ENCODE measurements around the gene COQ2. TPM values are rescaled to one million over a fixed set of nuclear protein-coding genes. Genes with fewer than 3 reads are reported as not detected.
A peak's percentile ranks its signal among the peaks of the same experiment; 100 is the strongest.

Gene COQ2
- total and polyA plus RNA-seq, 2 of the 13 experiments (the other 11 are each of a cell fraction or from before 2014, with no cell fraction given), result 10.1 to 17.3 TPM

- no peak for TF ChIP-seq ZNF333 (CRISPR knock-in tag; IDR thresholded peaks at IDR 0.05; ENCODE audit: borderline replicate concordance)
- no peak for TF ChIP-seq PTBP1 (IDR thresholded peaks at IDR 0.05; ENCODE audit: low read depth, low read length, poor library complexity, severe bottlenecking)
- no peak for TF ChIP-seq MXD4 (CRISPR knock-in tag; IDR thresholded peaks at IDR 0.05)
- TF ChIP-seq PITX1 (CRISPR knock-in tag; IDR thresholded peaks at IDR 0.05), result no peak
- no peak for TF ChIP-seq TOE1 (CRISPR knock-in tag; IDR thresholded peaks at IDR 0.05)
- TF ChIP-seq ZNF510 (CRISPR knock-in tag; IDR thresholded peaks at IDR 0.05; ENCODE audit: low read depth), result no peak
Measured at GRCh38 chr4:83263106-83263505, 21.5 kb downstream of the COQ2 start (continued).

GRCh38 chr4:83262682-83263081 is 21.9 kb downstream of the COQ2 start:
- intact Hi-C loops (cut with micrococcal nuclease; ENCODE audit: unreplicated experiment), result loop anchor here (5.0 kb wide), 1 partner anchor 205 kb away; no protein-coding TSS in a partner anchor
- BruUV-seq (replicated peaks), result no TSS peak
- Histone ChIP-seq H2AFZ (ENCODE audit: low read length) (no peak overlapping the region), H3K4me1 (ENCODE audit: insufficient read depth, low read length) (0 out of 2 replicates have a peak, but pooled peaks cover 4% of the 10 kb centered on the region), H3K27ac (ENCODE audit: extremely low read length, insufficient read depth, low read length) (no peak overlapping the region), H3K9me3 (ENCODE audit: low read length) (no peaks in the 10 kb centered on the region), H3K4me2 (ENCODE audit: low read depth, low read length) (no peak overlapping the region), H3K4me3 (replicated peaks in 1 of 3; ENCODE audit: insufficient read depth in 1 of 3, low read depth in 2 of 3, low read length in 3 of 3) (no peak overlapping the region), H4K20me1 (ENCODE audit: insufficient read depth, low read length) (no peaks in the 10 kb centered on the region), H3K79me2 (ENCODE audit: insufficient read depth, low read length) (no peaks in the 10 kb centered on the region), H3K27me3 (ENCODE audit: control insufficient read depth in 1 of 2, insufficient read depth in 2 of 2, low read length in 2 of 2) (no peaks in the 10 kb centered on the region), H3K36me3 (replicated peaks in 1 of 2; ENCODE audit: control insufficient read depth in 1 of 2, insufficient read depth in 2 of 2, low read length in 2 of 2) (peaks cover 2 to 25% of the 10 kb centered on the region in 2 experiments), H3K9ac (ENCODE audit: insufficient read depth, low read depth, low read length) (no peak overlapping the region)
- WGBS (ENCODE audit: low lambda C conversion rate), result 95% methylated on average over 2 of the region's 2 CpGs
- ChIA-PET CTCF (ENCODE audit: low intra/inter-chr PET ratio, low total read pairs) (no interaction called here), POLR2A (no interaction called here)
- peak; percentile 63 to 81 for TF ChIP-seq MAFK (conservative IDR thresholded peaks at IDR 0.05 in 1 of 2, IDR thresholded peaks at IDR 0.05 in 1 of 2; ENCODE audit: low read length in 2 of 2)
- TF ChIP-seq FOXK1 (CRISPR knock-in tag; IDR thresholded peaks at IDR 0.05; ENCODE audit: borderline replicate concordance, low read depth), result no peak
- peak; percentile 75 for TF ChIP-seq MAFF (IDR thresholded peaks at IDR 0.05; ENCODE audit: low read depth, low read length)
- DNase-seq (ENCODE audit: low spot score) (no peak), ATAC-seq (no peak), FAIRE-seq (no peak)
- in situ Hi-C loops (cut with HindIII; ENCODE audit: extremely low pct_ligation_motif_present, low pct_unique_long_range_greater_than_20kb), result no loop called here

Measured in HepG2 (cell line).